ENCODE data around the gene PRDM11.

DNA sequence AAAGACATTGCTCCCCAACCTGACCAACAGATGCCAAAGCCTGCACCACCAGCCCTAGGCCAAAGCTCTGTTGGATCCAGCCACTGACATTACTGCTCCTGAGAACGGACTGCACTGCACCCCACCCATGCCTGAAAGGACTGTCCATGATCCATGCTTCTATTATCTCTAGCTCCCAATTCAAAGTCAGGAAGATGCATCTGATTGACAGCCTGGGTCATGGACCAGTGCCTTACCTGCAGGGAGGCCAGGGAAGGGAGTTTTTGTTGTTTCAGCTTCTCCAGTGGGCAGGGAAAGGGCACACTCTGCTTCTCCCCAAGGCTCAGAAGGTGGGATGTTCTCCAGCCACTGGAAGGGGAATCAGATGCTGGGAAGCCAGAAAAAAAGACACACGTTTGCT is 4.8 kb upstream of the PRDM11 start:
- TF ChIP-seq, protein P1, sequence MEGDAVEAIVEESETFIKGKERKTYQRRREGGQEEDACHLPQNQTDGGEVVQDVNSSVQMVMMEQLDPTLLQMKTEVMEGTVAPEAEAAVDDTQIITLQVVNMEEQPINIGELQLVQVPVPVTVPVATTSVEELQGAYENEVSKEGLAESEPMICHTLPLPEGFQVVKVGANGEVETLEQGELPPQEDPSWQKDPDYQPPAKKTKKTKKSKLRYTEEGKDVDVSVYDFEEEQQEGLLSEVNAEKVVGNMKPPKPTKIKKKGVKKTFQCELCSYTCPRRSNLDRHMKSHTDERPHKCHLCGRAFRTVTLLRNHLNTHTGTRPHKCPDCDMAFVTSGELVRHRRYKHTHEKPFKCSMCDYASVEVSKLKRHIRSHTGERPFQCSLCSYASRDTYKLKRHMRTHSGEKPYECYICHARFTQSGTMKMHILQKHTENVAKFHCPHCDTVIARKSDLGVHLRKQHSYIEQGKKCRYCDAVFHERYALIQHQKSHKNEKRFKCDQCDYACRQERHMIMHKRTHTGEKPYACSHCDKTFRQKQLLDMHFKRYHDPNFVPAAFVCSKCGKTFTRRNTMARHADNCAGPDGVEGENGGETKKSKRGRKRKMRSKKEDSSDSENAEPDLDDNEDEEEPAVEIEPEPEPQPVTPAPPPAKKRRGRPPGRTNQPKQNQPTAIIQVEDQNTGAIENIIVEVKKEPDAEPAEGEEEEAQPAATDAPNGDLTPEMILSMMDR (IDR thresholded peaks at IDR 0.05), result no peak
- TF ChIP-seq ZNF423 (CRISPR knock-in tag; IDR thresholded peaks at IDR 0.05) (no peak), SP1 (CRISPR knock-in tag; conservative IDR thresholded peaks at IDR 0.05) (no peak), TP53 (CRISPR knock-in tag; IDR thresholded peaks at IDR 0.05) (no peak), ESRRA (CRISPR knock-in tag; IDR thresholded peaks at IDR 0.05; ENCODE audit: borderline replicate concordance) (no peak)
- TF ChIP-seq, protein P2, sequence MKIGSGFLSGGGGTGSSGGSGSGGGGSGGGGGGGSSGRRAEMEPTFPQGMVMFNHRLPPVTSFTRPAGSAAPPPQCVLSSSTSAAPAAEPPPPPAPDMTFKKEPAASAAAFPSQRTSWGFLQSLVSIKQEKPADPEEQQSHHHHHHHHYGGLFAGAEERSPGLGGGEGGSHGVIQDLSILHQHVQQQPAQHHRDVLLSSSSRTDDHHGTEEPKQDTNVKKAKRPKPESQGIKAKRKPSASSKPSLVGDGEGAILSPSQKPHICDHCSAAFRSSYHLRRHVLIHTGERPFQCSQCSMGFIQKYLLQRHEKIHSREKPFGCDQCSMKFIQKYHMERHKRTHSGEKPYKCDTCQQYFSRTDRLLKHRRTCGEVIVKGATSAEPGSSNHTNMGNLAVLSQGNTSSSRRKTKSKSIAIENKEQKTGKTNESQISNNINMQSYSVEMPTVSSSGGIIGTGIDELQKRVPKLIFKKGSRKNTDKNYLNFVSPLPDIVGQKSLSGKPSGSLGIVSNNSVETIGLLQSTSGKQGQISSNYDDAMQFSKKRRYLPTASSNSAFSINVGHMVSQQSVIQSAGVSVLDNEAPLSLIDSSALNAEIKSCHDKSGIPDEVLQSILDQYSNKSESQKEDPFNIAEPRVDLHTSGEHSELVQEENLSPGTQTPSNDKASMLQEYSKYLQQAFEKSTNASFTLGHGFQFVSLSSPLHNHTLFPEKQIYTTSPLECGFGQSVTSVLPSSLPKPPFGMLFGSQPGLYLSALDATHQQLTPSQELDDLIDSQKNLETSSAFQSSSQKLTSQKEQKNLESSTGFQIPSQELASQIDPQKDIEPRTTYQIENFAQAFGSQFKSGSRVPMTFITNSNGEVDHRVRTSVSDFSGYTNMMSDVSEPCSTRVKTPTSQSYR (CRISPR knock-in tag; IDR thresholded peaks at IDR 0.05), result no peak
- TF ChIP-seq, protein P3, sequence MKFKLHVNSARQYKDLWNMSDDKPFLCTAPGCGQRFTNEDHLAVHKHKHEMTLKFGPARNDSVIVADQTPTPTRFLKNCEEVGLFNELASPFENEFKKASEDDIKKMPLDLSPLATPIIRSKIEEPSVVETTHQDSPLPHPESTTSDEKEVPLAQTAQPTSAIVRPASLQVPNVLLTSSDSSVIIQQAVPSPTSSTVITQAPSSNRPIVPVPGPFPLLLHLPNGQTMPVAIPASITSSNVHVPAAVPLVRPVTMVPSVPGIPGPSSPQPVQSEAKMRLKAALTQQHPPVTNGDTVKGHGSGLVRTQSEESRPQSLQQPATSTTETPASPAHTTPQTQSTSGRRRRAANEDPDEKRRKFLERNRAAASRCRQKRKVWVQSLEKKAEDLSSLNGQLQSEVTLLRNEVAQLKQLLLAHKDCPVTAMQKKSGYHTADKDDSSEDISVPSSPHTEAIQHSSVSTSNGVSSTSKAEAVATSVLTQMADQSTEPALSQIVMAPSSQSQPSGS (CRISPR knock-in tag; IDR thresholded peaks at IDR 0.05; ENCODE audit: borderline replicate concordance, low read depth), result no peak
- TF ChIP-seq, protein P4, sequence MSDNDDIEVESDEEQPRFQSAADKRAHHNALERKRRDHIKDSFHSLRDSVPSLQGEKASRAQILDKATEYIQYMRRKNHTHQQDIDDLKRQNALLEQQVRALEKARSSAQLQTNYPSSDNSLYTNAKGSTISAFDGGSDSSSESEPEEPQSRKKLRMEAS (CRISPR knock-in tag; IDR thresholded peaks at IDR 0.05), result no peak
- TF ChIP-seq, protein P5, sequence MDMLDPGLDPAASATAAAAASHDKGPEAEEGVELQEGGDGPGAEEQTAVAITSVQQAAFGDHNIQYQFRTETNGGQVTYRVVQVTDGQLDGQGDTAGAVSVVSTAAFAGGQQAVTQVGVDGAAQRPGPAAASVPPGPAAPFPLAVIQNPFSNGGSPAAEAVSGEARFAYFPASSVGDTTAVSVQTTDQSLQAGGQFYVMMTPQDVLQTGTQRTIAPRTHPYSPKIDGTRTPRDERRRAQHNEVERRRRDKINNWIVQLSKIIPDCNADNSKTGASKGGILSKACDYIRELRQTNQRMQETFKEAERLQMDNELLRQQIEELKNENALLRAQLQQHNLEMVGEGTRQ (CRISPR knock-in tag; IDR thresholded peaks at IDR 0.05), result no peak
- TF ChIP-seq, protein P6, sequence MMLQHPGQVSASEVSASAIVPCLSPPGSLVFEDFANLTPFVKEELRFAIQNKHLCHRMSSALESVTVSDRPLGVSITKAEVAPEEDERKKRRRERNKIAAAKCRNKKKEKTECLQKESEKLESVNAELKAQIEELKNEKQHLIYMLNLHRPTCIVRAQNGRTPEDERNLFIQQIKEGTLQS (CRISPR knock-in tag; conservative IDR thresholded peaks at IDR 0.05), result no peak
